Activated gamma-delta T cell (primary cell): Measurements from ENCODE around the gene ILK.

Source experiments
- DNase-seq: peaks from one replicate; lab custom pipeline; 2025; lab: John Stamatoyannopoulos, UW

ILK gene

GRCh38 chr11:6606471-6607189 lies 3.1 kb downstream of the ILK start:
- DNase-seq: no peak

DNA sequence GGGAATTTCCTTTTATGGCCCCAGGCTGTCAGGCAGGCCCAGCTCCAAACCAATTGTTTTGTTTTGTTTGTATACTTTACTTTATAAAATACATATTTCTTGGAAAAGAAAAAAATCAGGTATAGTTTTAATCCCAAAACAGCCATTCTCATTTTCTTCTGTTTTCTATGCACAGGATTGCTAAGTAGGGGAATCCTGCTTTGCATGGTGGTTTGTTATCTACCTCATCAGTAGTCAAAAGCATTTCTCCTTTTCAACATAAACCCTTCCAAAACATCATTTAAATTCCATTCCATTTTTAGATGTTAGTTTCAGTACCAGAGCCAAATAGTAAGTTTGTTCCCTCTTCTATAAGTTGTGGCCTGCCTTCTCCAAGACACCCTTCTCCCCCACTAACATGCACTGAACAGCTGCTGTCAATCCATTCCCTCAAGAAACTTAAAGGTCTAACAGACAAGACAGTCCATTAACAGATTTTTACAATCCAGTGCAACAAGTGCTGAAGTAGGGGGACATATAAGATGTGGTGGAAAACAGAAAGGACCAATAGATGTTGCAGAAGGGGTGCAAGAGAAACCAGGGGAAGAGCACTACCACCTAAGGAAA lies 3.7 kb downstream of the ILK start:
- no peak for DNase-seq

DNA sequence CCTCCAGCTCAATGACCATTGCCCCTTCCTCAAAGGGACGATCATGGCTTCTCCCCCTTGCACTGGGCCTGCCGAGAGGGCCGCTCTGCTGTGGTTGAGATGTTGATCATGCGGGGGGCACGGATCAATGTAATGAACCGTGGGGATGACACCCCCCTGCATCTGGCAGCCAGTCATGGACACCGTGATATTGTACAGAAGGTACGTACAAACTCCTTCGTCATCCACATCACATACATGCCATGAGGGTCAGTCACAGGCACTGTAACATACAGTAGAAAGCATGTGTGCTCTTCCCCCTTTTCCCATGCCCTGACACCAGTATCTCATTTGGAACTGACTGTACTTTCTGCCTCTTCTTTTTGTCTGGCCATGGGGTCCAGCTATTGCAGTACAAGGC lies 4.4 kb downstream of the ILK start:
- DNase-seq: no peak

GRCh38 chr11:6608726-6609501 lies 5.3 kb downstream of the ILK start:
- DNase-seq: no peak

GRCh38 chr11:6609502-6610015 lies 6.0 kb downstream of the ILK start:
- no peak for DNase-seq

DNA sequence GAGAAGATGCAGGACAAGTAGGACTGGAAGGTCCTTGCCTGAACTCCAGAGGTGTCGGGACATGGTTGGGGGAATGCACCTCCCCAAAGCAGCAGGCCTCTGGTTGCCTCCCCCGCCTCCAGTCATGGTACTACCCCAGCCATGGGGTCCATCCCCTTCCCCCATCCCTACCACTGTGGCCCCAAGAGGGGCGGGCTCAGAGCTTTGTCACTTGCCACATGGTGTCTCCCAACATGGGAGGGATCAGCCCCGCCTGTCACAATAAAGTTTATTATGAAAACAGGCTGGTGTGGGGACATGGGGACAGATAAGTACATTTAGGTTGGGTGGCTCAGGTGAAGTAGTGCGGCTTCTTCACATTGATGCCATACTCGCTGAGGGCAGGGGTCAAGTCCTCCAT lies 7.0 kb downstream of the ILK start:
- DNase-seq: no peak

- DNase-seq: no peak
These were observed 7.8 kb downstream of the ILK start for GRCh38 chr11:6611092-6611962.

DNA sequence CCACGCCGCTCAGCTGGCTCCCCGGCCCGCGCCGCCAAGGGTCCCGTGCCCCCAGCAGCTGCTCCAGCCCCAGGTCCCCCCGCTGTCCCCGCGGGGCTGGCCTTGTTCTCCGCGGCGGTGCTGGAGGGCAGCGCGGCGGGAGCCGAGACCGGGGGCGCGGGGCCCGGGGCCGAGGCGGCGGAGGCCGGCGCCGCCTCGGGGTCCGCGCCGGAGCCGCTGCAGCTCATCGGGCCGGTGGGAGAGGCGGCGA lies 8.3 kb downstream of the ILK start:
- peak; percentile 45 for DNase-seq

DNA sequence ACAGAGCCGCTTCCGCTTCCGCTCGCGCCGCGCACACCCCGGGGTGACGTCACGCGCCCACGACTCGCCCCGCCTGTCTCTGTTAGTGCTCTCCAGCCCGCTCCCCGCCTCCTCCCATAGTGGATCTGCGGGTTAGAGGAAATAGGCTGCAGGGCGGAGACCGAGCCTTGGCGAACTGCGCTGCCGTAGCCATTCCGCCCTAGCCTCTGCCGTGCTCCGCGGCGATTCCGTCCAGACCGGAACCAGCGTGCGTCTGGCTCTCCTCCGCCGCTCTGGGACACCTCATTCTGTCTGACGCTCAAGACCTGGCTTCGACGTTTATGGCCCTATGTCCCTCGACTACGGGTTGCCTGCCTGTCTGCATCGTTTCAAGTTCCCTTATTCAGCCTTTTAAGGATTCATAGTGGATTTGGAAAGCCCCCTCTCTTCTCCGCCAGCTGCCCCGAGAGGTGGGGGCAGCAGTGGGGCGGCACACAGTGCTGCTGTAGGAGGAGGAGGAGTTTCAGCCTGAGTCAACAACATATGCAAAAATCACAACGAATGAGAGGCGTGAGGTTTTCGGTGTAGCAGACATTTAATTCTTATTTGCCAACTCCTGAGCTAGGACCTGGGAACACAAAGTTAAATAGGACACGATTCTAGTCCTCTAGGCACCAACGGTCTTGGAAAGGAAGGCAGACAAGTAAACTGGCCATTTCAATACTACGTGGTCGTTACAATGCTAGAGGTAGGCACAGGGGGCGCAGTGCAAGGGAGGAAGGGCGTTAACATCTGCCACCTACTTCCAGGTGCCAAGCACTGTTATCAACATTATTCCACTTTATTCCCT lies 8.9 kb downstream of the ILK start, which contains the start of gene TAF10:
Gene TAF10, minus strand, starts transcription at position 4 of the 829 bp plus-strand sequence. CDS start 27 bp downstream, outside the sequence.
- DNase-seq: peak; percentile 91

GRCh38 chr11:6613496-6613895 lies 9.9 kb downstream of the ILK start:
- no peak for DNase-seq

DNA sequence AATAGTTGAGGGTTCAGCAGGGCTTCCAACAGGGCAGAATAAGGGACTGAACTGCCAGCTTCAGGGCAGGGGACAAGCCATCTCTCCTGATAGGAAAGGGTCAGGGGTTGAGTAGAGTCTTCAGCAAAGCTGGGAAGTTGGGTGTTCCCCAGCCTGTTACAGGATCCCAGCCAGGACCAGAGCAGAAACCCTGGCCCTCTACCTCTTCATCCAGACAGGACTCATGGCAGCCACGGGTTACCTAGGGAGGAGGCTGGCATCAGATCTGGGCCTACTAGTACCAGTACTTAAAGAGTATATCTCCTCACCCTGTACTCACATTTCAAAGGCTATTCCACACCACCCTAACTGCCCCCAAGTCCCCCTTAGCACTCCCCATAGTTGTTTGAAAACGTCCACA lies 10.9 kb downstream of the ILK start:
- DNase-seq: no peak

DNA sequence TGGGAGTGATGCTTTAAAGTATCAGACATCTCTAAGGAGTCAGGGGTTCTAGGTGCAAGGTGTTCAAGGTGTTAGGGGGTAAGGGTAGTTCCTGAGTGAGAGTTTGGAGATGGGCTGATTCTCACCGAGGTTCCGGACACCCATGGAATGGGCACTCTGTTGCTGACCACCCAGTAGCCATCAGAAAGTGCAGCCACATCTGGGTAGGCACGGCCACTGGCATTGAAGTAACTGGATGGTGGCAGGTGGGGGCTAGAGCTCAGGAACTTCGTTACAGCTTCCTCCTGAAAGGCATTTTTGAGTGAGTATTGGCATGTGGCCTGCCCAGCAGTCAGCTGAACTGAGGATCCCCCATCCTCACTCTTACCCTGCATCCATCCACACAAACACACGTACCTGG lies 11.5 kb downstream of the ILK start:
- no peak for DNase-seq

- DNase-seq: no peak
These were observed 12.5 kb downstream of the ILK start for GRCh38 chr11:6615882-6616585.

- DNase-seq: no peak
These were observed 13.1 kb downstream of the ILK start for GRCh38 chr11:6616596-6617250.

- no peak for DNase-seq
These were observed 13.8 kb downstream of the ILK start for GRCh38 chr11:6617315-6617781.

DNA sequence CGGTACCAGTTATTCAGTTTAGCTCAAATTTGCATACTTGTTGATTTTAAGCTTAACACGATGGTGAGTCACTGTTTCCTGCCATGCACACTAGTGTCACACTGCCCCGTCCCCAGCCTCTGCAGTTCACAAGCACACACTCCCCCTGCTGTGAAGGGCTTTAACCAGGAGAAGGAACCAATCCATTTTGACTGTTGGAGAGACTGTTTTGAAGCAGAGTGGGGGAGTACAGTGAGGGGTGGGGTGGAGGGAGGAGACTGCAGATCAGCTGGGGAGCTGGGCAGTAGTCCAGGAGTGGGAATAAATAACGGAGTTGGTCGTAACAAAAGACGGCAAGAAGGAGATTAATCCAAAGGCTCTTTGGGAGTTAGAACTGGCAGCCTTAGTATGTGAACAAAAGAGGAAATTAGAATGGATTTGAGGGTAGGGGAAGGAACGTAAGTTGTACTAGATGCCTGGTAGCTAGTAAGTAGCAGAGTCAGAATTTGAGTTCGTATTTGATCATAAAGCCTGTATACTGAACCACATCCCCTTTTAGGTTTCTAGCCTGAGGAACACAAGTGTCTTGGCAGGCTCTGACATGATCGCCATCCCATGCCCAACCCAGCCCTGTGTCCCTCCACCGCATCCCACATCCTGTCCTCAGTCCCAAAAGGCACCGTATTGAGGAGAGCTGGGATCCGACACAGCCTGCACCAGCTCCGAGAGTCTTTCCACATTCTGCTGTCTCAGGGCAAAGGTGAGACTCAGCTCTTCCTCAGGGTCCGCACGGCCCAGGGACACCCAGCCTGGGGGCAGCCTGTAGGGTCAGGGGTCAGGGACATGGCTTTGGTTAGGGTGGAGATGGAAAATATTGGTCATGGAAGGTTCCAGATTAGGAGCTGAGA lies 14.8 kb downstream of the ILK start:
- no peak for DNase-seq

DNA sequence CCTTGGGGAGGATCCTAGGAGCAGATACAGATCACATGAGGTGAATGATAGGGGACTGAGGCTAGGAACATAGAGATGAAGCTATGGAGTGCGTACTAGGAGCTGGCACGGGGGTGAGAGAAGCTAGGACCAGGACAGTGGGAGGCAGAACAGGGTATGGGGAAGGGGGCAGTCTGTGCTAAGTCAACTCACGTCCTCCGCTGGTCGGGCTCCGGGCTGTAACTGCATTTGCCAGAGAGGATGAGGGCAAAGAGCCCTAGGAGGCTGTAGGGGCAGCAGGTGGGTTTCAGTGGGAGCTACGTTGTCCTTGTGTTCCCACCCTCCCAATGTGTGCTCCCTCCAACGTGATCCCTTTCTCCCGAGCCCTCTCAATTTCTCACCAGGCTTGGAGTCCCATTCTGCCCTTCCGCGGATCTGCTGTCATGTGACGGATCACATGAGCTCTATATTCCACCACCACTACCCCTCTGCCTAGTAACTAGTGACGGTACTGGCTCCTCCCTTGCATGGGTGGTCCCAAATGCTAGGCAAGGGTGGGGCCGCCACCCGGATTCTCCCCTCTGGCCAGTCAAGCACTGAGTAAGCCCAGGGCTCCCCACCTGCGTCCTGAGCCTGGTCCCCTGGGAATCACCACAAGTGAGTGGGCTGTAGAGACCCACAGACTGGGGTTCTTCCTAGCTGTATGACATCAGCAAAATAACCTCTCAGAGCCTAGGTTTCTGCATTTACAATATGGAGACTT lies 15.6 kb downstream of the ILK start, which contains the start of gene TPP1:
Gene TPP1, minus strand, starts transcription at position 419 of the 742 bp plus-strand sequence. Its CDS starts 22 bp downstream, at position 397.
- DNase-seq: peak; percentile 46

GRCh38 chr11:6620636-6621035 lies 17.1 kb downstream of the ILK start:
- no peak for DNase-seq
